Hepatocyte (in vitro differentiated cells): ENCODE measurements around the gene XYLT1.

Source experiments
- CTCF ChIP-seq: fragments of 200-600 bp; sonication (generic); IDR thresholded peaks from 2 replicates; pipeline ENCODE4 v1.5.1; 2016; ENCODE audit warnings: antibody characterized with exemption, mild to moderate bottlenecking; ENCODE audit not compliant: poor library complexity
- EZH2 ChIP-seq: fragments of 200-600 bp; sonication (generic); IDR thresholded peaks from 2 replicates; pipeline ENCODE4 v1.6.1; 2016; ENCODE audit warnings: antibody characterized with exemption, mild to moderate bottlenecking, borderline replicate concordance
- EZH2phosphoT487 ChIP-seq: fragments of 200-600 bp; sonication (generic); IDR thresholded peaks from one replicate; pipeline ENCODE4 v1.6.1; 2018; ENCODE audit warnings: antibody characterized with exemption, mild to moderate bottlenecking, low read depth, moderate library complexity; ENCODE audit not compliant: unreplicated experiment, severe bottlenecking

- TF ChIP-seq CTCF (no peak), EZH2 (no peak), EZH2phosphoT487 (no peak)
Measured at GRCh38 chr16:17270683-17271109, 200.1 kb downstream of the XYLT1 start.
